Neuronal stem cell (in vitro differentiated cells): ENCODE results near the gene DCD.

Experiments
- DNase-seq: peaks from one replicate; pipeline ENCODE4 v3.0.0-alpha.2; 2013; ENCODE audit warnings: low spot score
- H2AFZ ChIP-seq: one replicate; pipeline ENCODE4 v1.6.1; 2013; ENCODE audit warnings: mild to moderate bottlenecking, low read length, inconsistent platforms
- H2AK5ac ChIP-seq: 2 replicates; pipeline ENCODE4 v1.6.1; 2013; ENCODE audit warnings: low read depth, mild to moderate bottlenecking, inconsistent platforms, low read length, moderate library complexity, mixed read lengths
- H2BK120ac ChIP-seq: 2 replicates; pipeline ENCODE4 v1.6.1; 2013; ENCODE audit warnings: low read depth, mild to moderate bottlenecking, inconsistent platforms, low read length, moderate library complexity, mixed read lengths
- H2BK12ac ChIP-seq: one replicate; pipeline ENCODE4 v1.6.1; 2013; ENCODE audit warnings: low read length, inconsistent platforms
- H2BK15ac ChIP-seq: 2 replicates; pipeline ENCODE4 v1.6.1; 2013; ENCODE audit warnings: mild to moderate bottlenecking, low read length, inconsistent platforms, mixed read lengths
- H2BK5ac ChIP-seq: one replicate; pipeline ENCODE4 v1.6.1; 2013; ENCODE audit warnings: inconsistent platforms, mild to moderate bottlenecking, low read length, moderate library complexity
- H3K14ac ChIP-seq: one replicate; pipeline ENCODE4 v1.6.1; 2013; ENCODE audit warnings: low read length, inconsistent platforms
- H3K18ac ChIP-seq: 2 replicates; pipeline ENCODE4 v1.6.1; 2013; ENCODE audit warnings: low read length, inconsistent platforms
- H3K23ac ChIP-seq: 2 replicates; pipeline ENCODE4 v1.6.1; 2013; ENCODE audit warnings: low read depth, mild to moderate bottlenecking, mixed read lengths, low read length, inconsistent platforms; ENCODE audit not compliant: poor library complexity
- H3K27ac ChIP-seq: replicated peaks from 3 replicates; pipeline ENCODE4 v1.5.1; 2013; ENCODE audit warnings: low read length, inconsistent platforms
- H3K27me3 ChIP-seq, 3 experiments: 2 replicates each; pipeline ENCODE4 v1.6.1; 2013; ENCODE audit warnings: low read length in 3 of 3, mild to moderate bottlenecking in 2 of 3, inconsistent platforms in 1 of 3, low read depth in 1 of 3, mixed read lengths in 1 of 3, moderate library complexity in 1 of 3; ENCODE audit not compliant: control insufficient read depth in 3 of 3, insufficient read depth in 3 of 3
- H3K36me3 ChIP-seq, 2 donors: replicated peaks in 1 of 2; 2 replicates each; pipeline ENCODE4 v1.6.1; 2013; ENCODE audit warnings: low read length in 2 of 2; ENCODE audit not compliant: control insufficient read depth in 2 of 2, insufficient read depth in 2 of 2
- H3K4ac ChIP-seq: 2 replicates; pipeline ENCODE4 v1.6.1; 2013; ENCODE audit warnings: inconsistent platforms, mild to moderate bottlenecking, low read length, moderate library complexity
- H3K4me1 ChIP-seq, 2 donors: 1 replicate in 1 of 2; 2 replicates in 1 of 2; pipeline ENCODE4 v1.6.1; 2013; ENCODE audit warnings: low read length in 2 of 2, low read depth in 1 of 2; ENCODE audit not compliant: control insufficient read depth in 2 of 2, insufficient read depth in 1 of 2
- H3K4me2 ChIP-seq: one replicate; pipeline ENCODE4 v1.6.1; 2013; ENCODE audit warnings: mild to moderate bottlenecking, low read length, inconsistent platforms; ENCODE audit not compliant: insufficient read depth, poor library complexity, severe bottlenecking
- H3K4me3 ChIP-seq, 2 donors: 2 replicates each; pipeline ENCODE4 v1.5.1; 2013; ENCODE audit warnings: low read length in 2 of 2, mild to moderate bottlenecking in 2 of 2, inconsistent platforms in 1 of 2, moderate library complexity in 1 of 2
- H3K79me1 ChIP-seq: one replicate; pipeline ENCODE4 v1.6.1; 2013; ENCODE audit warnings: low read depth, mild to moderate bottlenecking, inconsistent platforms, low read length, moderate library complexity
- H3K9ac ChIP-seq: one replicate; pipeline ENCODE4 v1.6.1; 2013; ENCODE audit warnings: mild to moderate bottlenecking, low read depth, low read length, inconsistent platforms; ENCODE audit not compliant: poor library complexity
- H3K9me3 ChIP-seq, 2 donors: replicated peaks in 1 of 2; 2 replicates each; pipeline versions ENCODE3 to v1.6.1; 2013; ENCODE audit warnings: low read length in 2 of 2, mild to moderate bottlenecking in 2 of 2, inconsistent platforms in 1 of 2, low read depth in 1 of 2, mixed read lengths in 1 of 2, moderate library complexity in 1 of 2; ENCODE audit not compliant: control insufficient read depth in 2 of 2, insufficient read depth in 1 of 2
- H4K8ac ChIP-seq: one replicate; pipeline ENCODE4 v1.6.1; 2013; ENCODE audit warnings: low read depth, mild to moderate bottlenecking, inconsistent platforms, low read length, moderate library complexity
- H4K91ac ChIP-seq: one replicate; pipeline ENCODE4 v1.6.1; 2013; ENCODE audit warnings: low read length, low read depth, mild to moderate bottlenecking, inconsistent platforms; ENCODE audit not compliant: poor library complexity
- WGBS, 2 donors: extraction: QIAGEN DNeasy Blood & Tissue Kit; methylation state at CpG; one replicate each; pipeline ENCODE4 v1.1.7; 2013; ENCODE audit warnings: missing lambda C conversion rate in 2 of 2, mixed read lengths in 1 of 2; ENCODE audit not compliant: insufficient read length in 2 of 2, insufficient replicate concordance in 1 of 2; ENCODE audit errors: extremely low coverage in 2 of 2; 5-methylcytosine and 5-hydroxymethylcytosine counted together

Gene DCD

DNA sequence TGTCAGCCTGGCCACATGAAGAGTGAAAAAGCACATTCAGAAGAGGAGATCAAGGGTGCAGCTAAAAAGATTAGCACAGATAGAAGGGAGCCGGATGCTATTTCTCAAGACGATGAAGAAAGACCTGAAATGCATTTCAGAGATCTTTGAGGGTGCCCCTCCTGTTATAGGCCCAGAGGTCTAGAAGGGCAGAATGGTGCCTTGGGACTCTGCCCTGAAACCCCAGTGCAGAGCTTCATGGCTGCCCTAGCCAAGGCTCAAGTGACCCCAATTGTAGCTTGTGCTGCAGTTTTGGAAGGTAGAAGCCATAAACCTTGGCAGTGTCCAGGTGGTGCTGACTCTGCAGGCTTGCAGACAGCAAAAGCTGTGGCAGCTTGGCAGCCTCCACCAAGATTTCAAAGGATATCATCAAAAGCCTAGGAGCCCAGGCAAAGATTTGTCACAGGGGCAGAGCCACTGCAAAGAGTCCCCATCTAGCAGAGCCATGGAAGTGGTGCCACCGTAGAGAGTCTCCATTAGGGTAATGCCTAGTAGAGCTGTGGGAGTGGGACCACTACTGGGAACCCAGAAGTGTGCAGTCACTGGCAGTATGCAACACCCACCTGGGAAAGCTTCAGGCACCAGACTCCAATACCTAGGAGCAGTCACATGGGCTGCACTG, 19.8 kb downstream of the DCD start:
- no peaks in the 10 kb centered on the region for H3K36me3 ChIP-seq
- H3K23ac ChIP-seq = no peak overlapping the region
- H3K79me1 ChIP-seq = no peaks in the 10 kb centered on the region
- H3K4me1 ChIP-seq = peaks cover 0 to 10% of the 10 kb centered on the region in 2 donors
- no peak overlapping the region for H2AFZ ChIP-seq
- H3K14ac ChIP-seq = no peak overlapping the region
- H2BK12ac ChIP-seq = no peak overlapping the region
- H3K9ac ChIP-seq = no peak overlapping the region
- no peak overlapping the region for H3K4me2 ChIP-seq
- H3K27me3 ChIP-seq = no peaks in the 10 kb centered on the region
- WGBS, 2 donors = no CpG with 5 or more reads among the region's 3 CpGs
- H2BK5ac ChIP-seq = no peak overlapping the region
- no peak overlapping the region for H2AK5ac ChIP-seq
- H4K8ac ChIP-seq = no peak overlapping the region
- H2BK15ac ChIP-seq = no peak overlapping the region
- H3K9me3 ChIP-seq = peaks cover 0 to 3% of the 10 kb centered on the region in 2 donors
- DNase-seq = no peak
- H2BK120ac ChIP-seq = no peak overlapping the region
- H4K91ac ChIP-seq = no peak overlapping the region
- no peak overlapping the region for H3K27ac ChIP-seq
- no peak overlapping the region for H3K4me3 ChIP-seq
- H3K4ac ChIP-seq = no peak overlapping the region
- H3K18ac ChIP-seq = no peak overlapping the region

DNA sequence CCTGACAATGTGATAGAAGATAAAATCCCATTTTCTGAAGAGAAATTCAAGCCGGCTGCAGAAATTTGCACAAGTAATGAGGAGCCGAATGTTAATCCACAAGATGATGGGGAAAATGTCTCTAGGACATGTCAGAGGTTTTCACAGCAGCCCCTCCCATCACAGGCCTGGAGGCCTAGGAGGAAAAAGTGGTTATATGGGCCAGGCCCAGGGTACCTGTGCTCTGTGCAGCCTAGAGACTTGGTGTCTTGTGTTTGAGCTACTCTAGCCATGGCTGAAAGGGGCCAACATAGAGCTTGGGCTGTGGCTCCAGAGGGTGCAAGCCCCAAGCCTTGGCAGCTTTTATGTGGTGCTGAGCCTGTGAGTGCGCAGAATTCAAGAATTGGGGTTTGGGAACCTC, 20.9 kb downstream of the DCD start:
- H4K8ac ChIP-seq = no peak overlapping the region
- H3K27ac ChIP-seq = no peak overlapping the region
- H3K23ac ChIP-seq = no peak overlapping the region
- H3K4me1 ChIP-seq = peaks cover 0 to 5% of the 10 kb centered on the region in 2 donors
- no peak for DNase-seq
- no peak overlapping the region for H3K14ac ChIP-seq
- no peak overlapping the region for H2BK120ac ChIP-seq
- no peaks in the 10 kb centered on the region for H3K79me1 ChIP-seq
- H3K4ac ChIP-seq = no peak overlapping the region
- H2AK5ac ChIP-seq = no peak overlapping the region
- WGBS, 2 donors = no CpG with 5 or more reads among the region's 3 CpGs
- no peak overlapping the region for H3K4me2 ChIP-seq
- H2AFZ ChIP-seq = no peak overlapping the region
- H4K91ac ChIP-seq = no peak overlapping the region
- H3K4me3 ChIP-seq = no peak overlapping the region
- H3K9me3 ChIP-seq = peaks cover 0 to 3% of the 10 kb centered on the region in 2 donors
- H3K36me3 ChIP-seq = no peaks in the 10 kb centered on the region
- no peak overlapping the region for H2BK5ac ChIP-seq
- H3K9ac ChIP-seq = no peak overlapping the region
- no peak overlapping the region for H3K18ac ChIP-seq
- no peak overlapping the region for H2BK12ac ChIP-seq
- no peaks in the 10 kb centered on the region for H3K27me3 ChIP-seq
- H2BK15ac ChIP-seq = no peak overlapping the region

GRCh38 chr12:54625598-54625997, 22.6 kb downstream of the DCD start:
- Histone ChIP-seq H3K4me1 (peaks cover 0 to 2% of the 10 kb centered on the region in 2 donors), H3K27me3 (no peaks in the 10 kb centered on the region)

DNA sequence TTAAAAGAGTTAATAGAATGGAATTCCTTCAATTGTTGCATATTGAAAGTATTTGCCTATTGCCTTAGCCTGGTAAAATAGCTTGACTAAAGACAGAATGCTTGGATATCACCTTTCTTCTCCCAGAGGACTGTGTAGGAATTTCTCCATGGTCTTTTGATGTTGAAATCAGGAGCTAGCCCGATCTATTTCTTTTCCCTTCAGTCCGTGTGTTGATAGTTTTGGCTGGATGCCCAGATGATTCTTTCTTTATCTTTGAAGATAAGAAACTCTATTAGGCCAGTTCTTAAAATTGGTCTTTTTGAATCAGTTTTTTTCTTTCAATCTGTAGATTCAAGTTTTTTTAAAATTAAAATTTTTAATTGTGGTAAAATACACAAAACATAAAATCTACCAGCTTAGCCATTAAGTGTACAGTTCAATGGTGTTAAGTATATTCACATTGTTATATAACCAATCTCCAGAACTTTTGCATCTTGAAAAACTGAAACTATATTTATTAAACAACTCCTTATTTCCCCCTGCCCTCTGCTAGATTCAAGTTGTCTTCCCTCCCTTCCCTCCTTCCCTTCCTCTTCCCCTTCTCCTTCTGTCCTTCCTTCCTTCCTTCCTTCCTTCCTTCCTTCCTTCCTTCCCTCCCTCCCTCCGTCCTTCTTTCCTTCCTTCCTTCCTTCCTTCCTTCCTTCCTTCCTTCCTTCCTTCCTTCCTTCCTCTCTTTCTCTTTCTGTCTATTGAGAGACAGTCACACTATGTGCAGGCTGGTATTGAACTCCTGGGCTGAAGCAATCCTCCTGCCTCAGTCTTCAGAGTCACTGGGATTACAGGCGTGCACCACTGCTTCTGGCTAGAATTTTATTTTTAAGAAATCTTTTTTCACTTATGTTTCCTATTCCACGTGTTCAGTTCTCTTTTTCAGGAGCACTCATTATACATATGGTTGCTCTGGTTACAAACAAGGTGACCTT, 23.6 kb downstream of the DCD start:
- no peaks in the 10 kb centered on the region for H3K36me3 ChIP-seq
- H3K79me1 ChIP-seq = no peaks in the 10 kb centered on the region
- H3K4me1 ChIP-seq = peaks cover 0 to 2% of the 10 kb centered on the region in 2 donors
- DNase-seq = no peak
- no peak overlapping the region for H3K4me3 ChIP-seq
- H2BK120ac ChIP-seq = no peak overlapping the region
- H3K23ac ChIP-seq = no peak overlapping the region
- no peak overlapping the region for H3K27ac ChIP-seq
- H3K18ac ChIP-seq = no peak overlapping the region
- H3K27me3 ChIP-seq = no peaks in the 10 kb centered on the region
- no peak overlapping the region for H3K9ac ChIP-seq
- no CpG with 5 or more reads among the region's 5 CpGs for WGBS, 2 donors
- no peak overlapping the region for H3K4me2 ChIP-seq
- H3K9me3 ChIP-seq = peaks cover 0 to 3% of the 10 kb centered on the region in 2 donors
- H2AK5ac ChIP-seq = no peak overlapping the region
- H2AFZ ChIP-seq = no peak overlapping the region
- no peak overlapping the region for H2BK15ac ChIP-seq
- no peak overlapping the region for H4K8ac ChIP-seq
- H2BK5ac ChIP-seq = no peak overlapping the region
- no peak overlapping the region for H4K91ac ChIP-seq
- no peak overlapping the region for H3K14ac ChIP-seq
- H2BK12ac ChIP-seq = no peak overlapping the region
- no peak overlapping the region for H3K4ac ChIP-seq

More at GRCh38 chr12:54625598-54625997, 22.6 kb downstream of the DCD start:
- no peak overlapping the region for H2AFZ ChIP-seq
- no peak overlapping the region for H3K4me2 ChIP-seq
- peaks cover 0 to 3% of the 10 kb centered on the region in 2 donors for H3K9me3 ChIP-seq
- no peak overlapping the region for H2BK120ac ChIP-seq
- no peaks in the 10 kb centered on the region for H3K36me3 ChIP-seq
- no peak overlapping the region for H3K9ac ChIP-seq
- H4K91ac ChIP-seq = no peak overlapping the region
- no peak overlapping the region for H2BK5ac ChIP-seq
- H3K14ac ChIP-seq = no peak overlapping the region
- no peaks in the 10 kb centered on the region for H3K79me1 ChIP-seq
- H2BK15ac ChIP-seq = no peak overlapping the region
- no peak overlapping the region for H3K23ac ChIP-seq
- no peak overlapping the region for H2AK5ac ChIP-seq
- H4K8ac ChIP-seq = no peak overlapping the region
- no peak overlapping the region for H3K4ac ChIP-seq
- no peak overlapping the region for H3K27ac ChIP-seq
- H3K18ac ChIP-seq = no peak overlapping the region
- DNase-seq = no peak
- no peak overlapping the region for H3K4me3 ChIP-seq
- H2BK12ac ChIP-seq = no peak overlapping the region
